Eye (tissue), 1 donor: ENCODE measurements around the gene NOLC1.

Experiments used
- DNase-seq: peaks from one replicate; pipeline ENCODE4 v3.0.0-alpha.2; 2015

Gene NOLC1

DNA sequence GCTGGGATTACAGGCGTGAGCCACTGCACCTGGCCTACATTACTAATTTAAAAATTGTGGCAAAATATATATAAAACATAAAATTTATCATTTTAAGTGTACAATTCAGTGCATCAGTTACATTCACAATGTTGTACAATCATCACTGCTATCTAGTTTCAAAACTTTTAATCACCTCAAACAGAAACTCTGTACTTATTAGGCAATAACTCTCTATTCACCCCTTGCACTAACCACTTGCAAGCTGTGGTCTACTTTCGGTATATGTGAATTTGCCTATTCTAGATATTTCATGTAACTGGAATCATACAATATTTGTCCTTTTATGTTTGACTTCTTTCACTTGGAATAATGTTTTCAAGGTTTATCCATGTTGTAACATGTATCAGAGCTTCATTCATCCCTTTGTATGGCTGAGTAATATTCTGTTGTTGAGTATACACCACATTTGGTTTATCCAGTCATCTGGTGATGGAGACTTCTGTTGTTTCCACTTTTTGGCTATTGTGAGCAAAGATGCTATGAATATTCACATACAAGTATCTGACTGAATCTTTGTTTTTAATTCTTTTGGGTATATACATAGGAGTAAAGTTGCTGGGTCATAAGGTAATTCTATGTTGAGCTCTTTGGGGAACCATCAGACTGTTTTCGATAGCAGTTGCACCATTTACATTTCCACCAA, 59.6 kb downstream of the NOLC1 start:
- no peak for DNase-seq
